CD14-positive monocyte (primary cell): Measurements from ENCODE around the gene SLMAP. TPM values are rescaled to one million over a fixed set of nuclear protein-coding genes. Genes with fewer than 3 reads are reported as not detected.
"Not testable (repeated sequence)": the region's sequence is repeated elsewhere in the genome, so short reads cannot be mapped to it uniquely, and the experiment has no call there.

Source experiments
- DNase-seq, 3 donors: peaks; one replicate each; pipeline ENCODE4 v3.0.0-alpha.2; 2011 to 2022
- H2AFZ ChIP-seq: 2 replicates; pipeline ENCODE4 v1.6.0; 2012; ENCODE audit warnings: mild to moderate bottlenecking, low read depth, low read length, inconsistent platforms; ENCODE audit not compliant: insufficient read depth, poor library complexity, severe bottlenecking
- H3K27ac ChIP-seq, 2 donors: 1 replicate in 1 of 2; 2 replicates in 1 of 2; pipeline ENCODE4 v1.5.1; 2012 to 2013; ENCODE audit warnings: low read length in 2 of 2, control low read depth in 1 of 2, inconsistent platforms in 1 of 2, low read depth in 1 of 2, mild to moderate bottlenecking in 1 of 2
- H3K27me3 ChIP-seq, 2 donors: one replicate each; pipeline versions ENCODE4 v1.6.0 to v1.6.1; 2011 to 2013; ENCODE audit warnings: low read length in 2 of 2; ENCODE audit not compliant: control insufficient read depth in 2 of 2, insufficient read depth in 2 of 2
- H3K36me3 ChIP-seq, 2 donors: replicated peaks in 1 of 2; 1 replicate in 1 of 2; 2 replicates in 1 of 2; pipeline versions ENCODE4 v1.5.1 to v1.6.1; 2012 to 2013; ENCODE audit warnings: low read length in 2 of 2, control low read depth in 1 of 2, inconsistent platforms in 1 of 2, mild to moderate bottlenecking in 1 of 2; ENCODE audit not compliant: insufficient read depth in 2 of 2, control insufficient read depth in 1 of 2
- H3K4me1 ChIP-seq, 2 donors: 1 replicate in 1 of 2; 2 replicates in 1 of 2; pipeline versions ENCODE4 v1.5.1 to v1.6.1; 2012 to 2013; ENCODE audit warnings: low read length in 2 of 2, control low read depth in 1 of 2, inconsistent platforms in 1 of 2, mild to moderate bottlenecking in 1 of 2, moderate library complexity in 1 of 2; ENCODE audit not compliant: insufficient read depth in 2 of 2, control insufficient read depth in 1 of 2
- H3K4me2 ChIP-seq: replicated peaks from 2 replicates; pipeline ENCODE3; 2012; ENCODE audit warnings: low read length, moderate library complexity, mild to moderate bottlenecking; ENCODE audit not compliant: poor library complexity, severe bottlenecking; ENCODE audit errors: extremely low read depth
- H3K4me3 ChIP-seq, 3 experiments: fragments of 200-600 bp in 1 of 3; sonication (generic) in 1 of 3; replicated peaks in 1 of 3; 1 replicate in 2 of 3; 2 replicates in 1 of 3; pipeline ENCODE4 v1.5.1; 2011 to 2013; ENCODE audit warnings: low read length in 3 of 3, mild to moderate bottlenecking in 3 of 3, control low read depth in 2 of 3, low read depth in 2 of 3, inconsistent platforms in 1 of 3, moderate library complexity in 1 of 3
- H3K79me2 ChIP-seq: 2 replicates; pipeline ENCODE4 v1.6.0; 2012; ENCODE audit warnings: mild to moderate bottlenecking, control low read depth, inconsistent platforms, low read length, moderate library complexity; ENCODE audit not compliant: insufficient read depth
- H3K9ac ChIP-seq: 2 replicates; pipeline ENCODE4 v1.6.0; 2017; ENCODE audit warnings: low read length, mild to moderate bottlenecking; ENCODE audit not compliant: insufficient read depth, poor library complexity, severe bottlenecking
- H3K9me3 ChIP-seq, 2 donors: replicated peaks in 1 of 2; 1 replicate in 1 of 2; 2 replicates in 1 of 2; pipeline versions ENCODE4 v1.5.1 to v1.6.1; 2012 to 2013; ENCODE audit warnings: low read length in 2 of 2, control low read depth in 1 of 2; ENCODE audit not compliant: control insufficient read depth in 1 of 2, insufficient read depth in 1 of 2
- H4K20me1 ChIP-seq: 2 replicates; pipeline ENCODE4 v1.6.0; 2012; ENCODE audit warnings: mild to moderate bottlenecking, low read length, control low read depth, moderate library complexity; ENCODE audit not compliant: insufficient read depth
- H3K27ac Mint-ChIP-seq, 7 donors: one replicate each; pipeline ENCODE4 v1.8.0; 2020; ENCODE audit warnings: mild to moderate bottlenecking in 7 of 7, mixed read lengths in 7 of 7, moderate library complexity in 6 of 7, inconsistent platforms in 2 of 7
- H3K27me3 Mint-ChIP-seq, 3 donors: one replicate each; pipeline ENCODE4 v1.8.0; 2021 to 2022; ENCODE audit warnings: low read depth in 3 of 3, mild to moderate bottlenecking in 3 of 3, mixed read lengths in 3 of 3, moderate library complexity in 3 of 3, inconsistent platforms in 1 of 3
- H3K36me3 Mint-ChIP-seq, 2 donors: one replicate each; pipeline ENCODE4 v1.8.0; 2020; ENCODE audit warnings: mixed read lengths in 2 of 2, inconsistent platforms in 1 of 2, mild to moderate bottlenecking in 1 of 2
- H3K4me1 Mint-ChIP-seq: one replicate; pipeline ENCODE4 v1.8.0; 2020; ENCODE audit warnings: mild to moderate bottlenecking, mixed read lengths
- H3K4me3 Mint-ChIP-seq, 2 donors: one replicate each; pipeline ENCODE4 v1.8.0; 2020; ENCODE audit warnings: mild to moderate bottlenecking in 2 of 2, mixed read lengths in 2 of 2, moderate library complexity in 1 of 2
- H3K9me3 Mint-ChIP-seq, 7 donors: one replicate each; pipeline ENCODE4 v1.8.0; 2020 to 2022; ENCODE audit warnings: mixed read lengths in 7 of 7, mild to moderate bottlenecking in 6 of 7, moderate library complexity in 6 of 7, inconsistent platforms in 2 of 7
- CTCF ChIP-seq: fragments of 200-600 bp; IDR thresholded peaks from one replicate; pipeline ENCODE4 v1.8.0; 2022; ENCODE audit warnings: antibody characterized with exemption, mild to moderate bottlenecking
- WGBS: methylation state at CpG from one replicate; pipeline ENCODE4 v1.1.5; 2013; ENCODE audit warnings: missing lambda C conversion rate; ENCODE audit not compliant: insufficient coverage; 5-methylcytosine and 5-hydroxymethylcytosine counted together
- intact Hi-C, 2 donors: fragments of 100-400 bp; cut with micrococcal nuclease; formaldehyde crosslinking; loops; one replicate each; pipeline versions ENCODE4 v1.15.0 to v1.15.1; 2023
- polyA plus RNA-seq, 3 donors: library from polyadenylated mRNA; depleted of rRNA in 1 of 3; unstranded in 2 of 3; stranded (reverse) in 1 of 3; fragments of 300-500 nt in 2 of 3; fragments of >200 nt in 1 of 3; fragmentation: Illumina TruSeq in 2 of 3; gene quantifications; 1 replicate in 2 of 3; 2 replicates in 1 of 3; pipeline ENCODE4 v1.2.3, GENCODE V29; 2012 to 2021

SLMAP gene
- polyA plus RNA-seq, 3 donors: 12.3 to 17.6 (median 16.1) TPM

GRCh38 chr3:57863380-57863779, 107.3 kb downstream of the SLMAP start:
- Histone ChIP-seq H3K27ac (no peak overlapping the region), H3K36me3 (peaks cover 65 to 89% of the 10 kb centered on the region in 2 donors), H3K4me3 (no peak overlapping the region), H2AFZ (no peak overlapping the region), H3K27me3 (no peaks in the 10 kb centered on the region), H3K4me2 (no peak overlapping the region), H3K4me1 (no peaks in the 10 kb centered on the region), H3K9me3 (no peaks in the 10 kb centered on the region), H3K79me2 (no peaks in the 10 kb centered on the region), H3K9ac (no peak overlapping the region), H4K20me1 (no peaks in the 10 kb centered on the region)
- H3K27ac Mint-ChIP-seq: no peak overlapping the region
- no peak for DNase-seq
- no peaks in the 10 kb centered on the region for H3K27me3 Mint-ChIP-seq
- H3K36me3 Mint-ChIP-seq: peaks cover 67 to 79% of the 10 kb centered on the region in 2 donors
- H3K4me3 Mint-ChIP-seq: no peak overlapping the region
- WGBS: 100% methylated on average over 1 of the region's 2 CpGs
- H3K9me3 Mint-ChIP-seq: no peaks in the 10 kb centered on the region
- intact Hi-C loops: no loop called here
- TF ChIP-seq CTCF: no peak
- H3K4me1 Mint-ChIP-seq: no peaks in the 10 kb centered on the region

- no CpG with 5 or more reads among the region's 1 CpG for WGBS
- Mint-ChIP-seq H3K36me3 (peaks cover 62 to 69% of the 10 kb centered on the region in 2 donors), H3K9me3 (no peaks in the 10 kb centered on the region), H3K27me3 (no peaks in the 10 kb centered on the region), H3K4me3 (no peak overlapping the region), H3K4me1 (no peaks in the 10 kb centered on the region), H3K27ac (no peak overlapping the region)
- H3K9me3 ChIP-seq: no peaks in the 10 kb centered on the region
- H3K4me2 ChIP-seq: no peak overlapping the region
- no peaks in the 10 kb centered on the region for H3K79me2 ChIP-seq
- no peak overlapping the region for H3K9ac ChIP-seq
- no peaks in the 10 kb centered on the region for H3K27me3 ChIP-seq
- peak; percentile 32 for TF ChIP-seq CTCF
- no peak overlapping the region for H3K27ac ChIP-seq
- no peak for DNase-seq
- H3K4me3 ChIP-seq: no peak overlapping the region
- H2AFZ ChIP-seq: no peak overlapping the region
- intact Hi-C loops: no loop called here
- no peaks in the 10 kb centered on the region for H4K20me1 ChIP-seq
- H3K36me3 ChIP-seq: peaks cover 56 to 79% of the 10 kb centered on the region in 2 donors
- H3K4me1 ChIP-seq: no peaks in the 10 kb centered on the region
Observed at GRCh38 chr3:57864853-57865252, 108.7 kb downstream of the SLMAP start.

- peak overlapping the region in 1 of 7 donors; percentile 3 for H3K27ac Mint-ChIP-seq
- DNase-seq, H3K79me2 ChIP-seq, intact Hi-C loops, H3K4me2 ChIP-seq, H3K4me1 ChIP-seq, H3K9me3 Mint-ChIP-seq, H2AFZ ChIP-seq, H3K9ac ChIP-seq, H3K4me3 ChIP-seq, H3K27ac ChIP-seq, H3K9me3 ChIP-seq, H3K27me3 Mint-ChIP-seq, H4K20me1 ChIP-seq, H3K27me3 ChIP-seq, H3K4me1 Mint-ChIP-seq, H3K4me3 Mint-ChIP-seq: not testable (repeated sequence)
- peaks cover 42 to 68% of the 10 kb centered on the region in 2 donors for H3K36me3 ChIP-seq
- H3K36me3 Mint-ChIP-seq: peaks cover 48 to 61% of the 10 kb centered on the region in 2 donors
- no CpG with 5 or more reads among the region's 1 CpG for WGBS
Observed at GRCh38 chr3:57869110-57869509, 113.0 kb downstream of the SLMAP start.
